Ovary (tissue), 3 donors: Measurements from ENCODE around the gene TMEM247.

Source experiments
- CTCF ChIP-seq, 3 donors: fragments of 450-650 bp in 2 of 3; fragments of 200-600 bp in 1 of 3; IDR thresholded peaks; one replicate each; pipeline versions ENCODE4 v1.5.1 to v1.8.0; 2016 to 2022; ENCODE audit warnings: antibody characterized with exemption in 3 of 3, mild to moderate bottlenecking in 1 of 3
- EP300 ChIP-seq: sonication (generic); formaldehyde crosslinking; IDR thresholded peaks from one replicate; pipeline ENCODE4 v1.6.1; 2017; ENCODE audit warnings: antibody characterized with exemption
- POLR2A ChIP-seq: fragments of 450-650 bp; IDR thresholded peaks from one replicate; pipeline ENCODE4 v1.6.1; 2017; ENCODE audit warnings: antibody characterized with exemption, mild to moderate bottlenecking, moderate library complexity
- donor health status: DM: no; HTN: no; CAD: no.

GRCh38 chr2:46471019-46471583 is 8.3 kb upstream of the TMEM247 start:
- TF ChIP-seq CTCF (IDR thresholded peaks at IDR 0.05) (no peak), POLR2A (no peak), EP300 (no peak)
